Measurements from ENCODE around the gene DCBLD1.

The DCBLD1 gene

GRCh38 chr6:117463762-117464665, 18.5 kb upstream of the DCBLD1 start:
- H3K9me3 ChIP-seq (ENCODE audit: insufficient read depth, low read length) = no peaks in the 10 kb centered on the region
- no peaks in the 10 kb centered on the region for H3K79me2 ChIP-seq (ENCODE audit: insufficient read depth, low read length)
- H3K9me2 ChIP-seq (replicated peaks; ENCODE audit: insufficient read depth, low read length) = no peaks in the 10 kb centered on the region
- no peaks in the 10 kb centered on the region for H4K20me1 ChIP-seq (ENCODE audit: low read depth, low read length)
- H3F3A ChIP-seq (ENCODE audit: insufficient read depth) = no peaks in the 10 kb centered on the region
- no peak overlapping the region for H3K27ac ChIP-seq (ENCODE audit: low read depth, low read length)
- no peak for TF ChIP-seq EZH2phosphoT487 (conservative IDR thresholded peaks at IDR 0.05; ENCODE audit: low read length)
- TF ChIP-seq CTCF (IDR thresholded peaks at IDR 0.05; ENCODE audit: insufficient read depth, low read length, poor library complexity, severe bottlenecking) = no peak
- H3K27me3 ChIP-seq (ENCODE audit: low read length) = no peaks in the 10 kb centered on the region
- no peaks in the 10 kb centered on the region for H3K36me3 ChIP-seq (ENCODE audit: low read length)
- no peak overlapping the region for H3K4me2 ChIP-seq (ENCODE audit: low read depth, low read length, poor library complexity, severe bottlenecking)
- H2AFZ ChIP-seq (ENCODE audit: low read depth, low read length, severe bottlenecking) = no peak overlapping the region
- no peak overlapping the region for H3K9ac ChIP-seq (ENCODE audit: low read length)
- H3K4me3 ChIP-seq (ENCODE audit: insufficient read depth, low read length, poor library complexity, severe bottlenecking) = no peak overlapping the region

DNA sequence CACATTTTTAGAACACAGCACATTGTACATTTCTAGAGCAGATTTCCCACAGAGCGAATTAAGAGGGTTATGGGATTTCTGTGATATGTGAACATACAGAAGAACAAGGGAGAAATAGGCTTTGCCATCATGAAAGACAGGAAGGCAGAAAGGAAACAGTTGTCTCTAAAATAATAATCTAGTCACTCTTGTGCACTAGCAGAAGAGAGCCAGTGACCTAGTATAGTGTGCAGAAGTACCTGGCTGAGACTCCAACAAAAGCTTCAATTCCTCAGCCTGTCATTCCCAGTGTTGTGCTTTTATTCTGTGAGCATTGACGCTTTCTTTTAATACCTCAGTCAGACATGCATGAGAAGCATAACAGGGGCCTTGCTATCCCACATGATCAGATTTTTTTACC, 17.8 kb upstream of the DCBLD1 start:
- Histone ChIP-seq H3F3A (ENCODE audit: insufficient read depth) (no peaks in the 10 kb centered on the region), H3K27ac (ENCODE audit: low read depth, low read length) (no peak overlapping the region), H4K20me1 (ENCODE audit: low read depth, low read length) (no peaks in the 10 kb centered on the region), H2AFZ (ENCODE audit: low read depth, low read length, severe bottlenecking) (no peak overlapping the region), H3K27me3 (ENCODE audit: low read length) (no peaks in the 10 kb centered on the region), H3K9me2 (replicated peaks; ENCODE audit: insufficient read depth, low read length) (no peaks in the 10 kb centered on the region), H3K9me3 (ENCODE audit: insufficient read depth, low read length) (no peaks in the 10 kb centered on the region), H3K9ac (ENCODE audit: low read length) (no peak overlapping the region), H3K4me2 (ENCODE audit: low read depth, low read length, poor library complexity, severe bottlenecking) (no peak overlapping the region), H3K4me3 (ENCODE audit: insufficient read depth, low read length, poor library complexity, severe bottlenecking) (no peak overlapping the region), H3K36me3 (ENCODE audit: low read length) (no peaks in the 10 kb centered on the region), H3K79me2 (ENCODE audit: insufficient read depth, low read length) (no peaks in the 10 kb centered on the region)
- TF ChIP-seq EZH2phosphoT487 (conservative IDR thresholded peaks at IDR 0.05; ENCODE audit: low read length) (no peak), CTCF (IDR thresholded peaks at IDR 0.05; ENCODE audit: insufficient read depth, low read length, poor library complexity, severe bottlenecking) (no peak)

GRCh38 chr6:117465691-117466090, 16.8 kb upstream of the DCBLD1 start:
- Histone ChIP-seq H3K79me2 (ENCODE audit: insufficient read depth, low read length) (no peaks in the 10 kb centered on the region), H3K9me2 (replicated peaks; ENCODE audit: insufficient read depth, low read length) (no peaks in the 10 kb centered on the region), H3K9me3 (ENCODE audit: insufficient read depth, low read length) (no peaks in the 10 kb centered on the region), H4K20me1 (ENCODE audit: low read depth, low read length) (no peaks in the 10 kb centered on the region), H3K4me3 (ENCODE audit: insufficient read depth, low read length, poor library complexity, severe bottlenecking) (no peak overlapping the region), H3F3A (ENCODE audit: insufficient read depth) (no peaks in the 10 kb centered on the region), H3K36me3 (ENCODE audit: low read length) (no peaks in the 10 kb centered on the region), H3K4me2 (ENCODE audit: low read depth, low read length, poor library complexity, severe bottlenecking) (no peak overlapping the region), H2AFZ (ENCODE audit: low read depth, low read length, severe bottlenecking) (no peak overlapping the region), H3K27me3 (ENCODE audit: low read length) (no peaks in the 10 kb centered on the region), H3K27ac (ENCODE audit: low read depth, low read length) (no peak overlapping the region), H3K9ac (ENCODE audit: low read length) (no peak overlapping the region)
- TF ChIP-seq CTCF (IDR thresholded peaks at IDR 0.05; ENCODE audit: insufficient read depth, low read length, poor library complexity, severe bottlenecking) = no peak
- TF ChIP-seq EZH2phosphoT487 (conservative IDR thresholded peaks at IDR 0.05; ENCODE audit: low read length) = no peak
